ENCODE data around the gene NMT1.
A peak's percentile ranks its signal among the peaks of the same experiment; 100 is the strongest.

NMT1 gene

GRCh38 chr17:45038728-45039634, 22.1 kb upstream of the NMT1 start:
- no peak overlapping the region for H3K4me3 ChIP-seq (ENCODE audit: low read depth, low read length)
- no peak for TF ChIP-seq CTCF (IDR thresholded peaks at IDR 0.05; ENCODE audit: borderline replicate concordance, insufficient read depth, low read depth, low read length)

GRCh38 chr17:45040459-45040858, 20.7 kb upstream of the NMT1 start:
- TF ChIP-seq CTCF (IDR thresholded peaks at IDR 0.05; ENCODE audit: borderline replicate concordance, insufficient read depth, low read depth, low read length) = no peak
- H3K4me3 ChIP-seq (ENCODE audit: low read depth, low read length) = no peak overlapping the region

GRCh38 chr17:45042346-45043120, 18.6 kb upstream of the NMT1 start:
- H3K4me3 ChIP-seq (ENCODE audit: low read depth, low read length) = no peak overlapping the region
- no peak for TF ChIP-seq CTCF (IDR thresholded peaks at IDR 0.05; ENCODE audit: borderline replicate concordance, insufficient read depth, low read depth, low read length)

GRCh38 chr17:45043813-45044540, 17.1 kb upstream of the NMT1 start:
- no peak overlapping the region for H3K4me3 ChIP-seq (ENCODE audit: low read depth, low read length)
- no peak for TF ChIP-seq CTCF (IDR thresholded peaks at IDR 0.05; ENCODE audit: borderline replicate concordance, insufficient read depth, low read depth, low read length)

GRCh38 chr17:45046537-45047125, 14.5 kb upstream of the NMT1 start:
- no peak for TF ChIP-seq CTCF (IDR thresholded peaks at IDR 0.05; ENCODE audit: borderline replicate concordance, insufficient read depth, low read depth, low read length)
- no peak overlapping the region for H3K4me3 ChIP-seq (ENCODE audit: low read depth, low read length)

GRCh38 chr17:45048795-45049563, 12.1 kb upstream of the NMT1 start:
- H3K4me3 ChIP-seq (ENCODE audit: low read depth, low read length) = no peak overlapping the region
- peak; percentile 46; the same call in 1 of the 2 replicates for TF ChIP-seq CTCF (IDR thresholded peaks at IDR 0.05; ENCODE audit: borderline replicate concordance, insufficient read depth, low read depth, low read length)
